Tibial artery (tissue), 4 donors: ENCODE data around the gene MFSD11.

ENCODE experiments used
- DNase-seq, 2 donors: peaks; one replicate each; pipeline ENCODE4 v3.0.0-alpha.2; 2019
- H3K27ac ChIP-seq, 2 donors: fragments of 200-600 bp; sonication (generic) in 1 of 2; 1 replicate in 1 of 2; 2 replicates in 1 of 2; pipeline ENCODE4 v1.5.1; 2018 to 2019; ENCODE audit warnings: mild to moderate bottlenecking in 1 of 2
- H3K27me3 ChIP-seq, 2 donors: fragments of 200-600 bp; sonication (generic) in 1 of 2; one replicate each; pipeline versions ENCODE4 v1.5.1 to v1.6.0; 2016 to 2019
- H3K36me3 ChIP-seq, 3 donors: fragments of 200-600 bp; sonication (generic) in 2 of 3; one replicate each; pipeline ENCODE4 v1.5.1; 2016 to 2019; ENCODE audit warnings: mild to moderate bottlenecking in 2 of 3
- H3K4me1 ChIP-seq, 4 donors: fragments of 200-600 bp; sonication (generic) in 2 of 4; 1 replicate in 3 of 4; 2 replicates in 1 of 4; pipeline ENCODE4 v1.5.1; 2016 to 2019
- H3K4me3 ChIP-seq, 2 donors: fragments of 200-600 bp; sonication (generic) in 1 of 2; 1 replicate in 1 of 2; 2 replicates in 1 of 2; pipeline ENCODE4 v1.5.1; 2018 to 2019; ENCODE audit warnings: mild to moderate bottlenecking in 2 of 2
- H3K9me3 ChIP-seq, 3 donors: fragments of 200-600 bp; sonication (generic) in 1 of 3; one replicate each; pipeline ENCODE4 v1.5.1; 2016 to 2019
- intact Hi-C: fragments of 100-400 bp; cut with DNase I; formaldehyde crosslinking; loops from one replicate; pipeline ENCODE4 v1.15.0; 2023; ENCODE audit warnings: low total_unique reads
- TF ChIP-seq, protein P1 (sequence below), 2 experiments: fragments of 200-600 bp in 1 of 2; fragments of 450-650 bp in 1 of 2; IDR thresholded peaks; one replicate each; pipeline ENCODE4 v1.5.1; 2017 to 2019; ENCODE audit warnings: antibody characterized with exemption in 2 of 2, mild to moderate bottlenecking in 1 of 2, moderate library complexity in 1 of 2

The MFSD11 gene

DNA sequence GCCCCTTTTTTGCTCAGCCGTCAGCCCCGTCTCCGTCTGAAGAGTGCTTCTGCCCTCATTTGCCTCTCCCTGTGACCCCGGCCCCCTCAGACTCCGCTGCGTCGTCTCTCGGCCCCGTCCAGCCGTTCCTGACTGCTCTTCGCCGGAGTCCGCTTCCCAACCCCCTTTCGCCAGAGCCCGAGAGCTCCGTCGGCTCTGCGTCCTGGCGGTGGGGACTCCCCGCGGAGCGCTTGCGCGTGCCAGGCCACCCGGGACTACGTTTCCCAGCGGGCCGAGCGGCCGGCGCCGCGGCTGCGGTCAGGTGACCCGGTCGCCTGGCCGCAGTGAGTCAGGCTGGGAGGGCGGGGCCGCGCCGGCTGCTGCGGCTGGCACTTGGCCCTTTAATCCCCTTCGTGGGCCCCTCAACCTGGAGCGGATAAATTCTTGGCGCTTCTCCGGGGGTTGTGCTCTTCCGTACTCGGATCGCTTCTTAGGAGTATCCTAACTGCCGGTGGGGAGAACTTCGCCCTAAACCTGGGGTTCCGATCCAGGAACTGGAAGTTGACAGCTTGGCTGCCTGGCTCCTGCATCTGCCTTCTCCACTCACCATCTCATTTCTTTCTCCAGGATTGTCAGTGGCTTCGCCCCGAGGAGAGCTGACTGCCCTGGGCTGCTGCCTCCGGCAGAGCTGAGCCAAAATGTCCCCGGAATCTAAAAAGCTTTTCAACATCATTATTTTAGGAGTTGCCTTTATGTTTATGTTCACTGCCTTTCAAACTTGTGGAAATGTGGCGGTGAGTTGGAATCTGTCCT is at the start of gene MFSD11:
MFSD11 (plus strand) TSS at position 444 of the 792 bp plus-strand sequence; CDS start at position 678, 234 bp downstream.
- peak; percentile 82 to 94 for DNase-seq
- Histone ChIP-seq H3K27me3 (no peaks in the 10 kb centered on the region), H3K27ac (peak within 1 kb of the TSS; percentile 97 to 100), H3K4me3 (peak within 1 kb of the TSS; percentile 89 to 99), H3K36me3 (peaks cover 23 to 42% (median 38%) of the 10 kb centered on the region in 3 donors), H3K4me1 (peaks cover 0 to 57% (median 44%) of the 10 kb centered on the region in 4 donors), H3K9me3 (no peaks in the 10 kb centered on the region)
- TF ChIP-seq, protein P1, sequence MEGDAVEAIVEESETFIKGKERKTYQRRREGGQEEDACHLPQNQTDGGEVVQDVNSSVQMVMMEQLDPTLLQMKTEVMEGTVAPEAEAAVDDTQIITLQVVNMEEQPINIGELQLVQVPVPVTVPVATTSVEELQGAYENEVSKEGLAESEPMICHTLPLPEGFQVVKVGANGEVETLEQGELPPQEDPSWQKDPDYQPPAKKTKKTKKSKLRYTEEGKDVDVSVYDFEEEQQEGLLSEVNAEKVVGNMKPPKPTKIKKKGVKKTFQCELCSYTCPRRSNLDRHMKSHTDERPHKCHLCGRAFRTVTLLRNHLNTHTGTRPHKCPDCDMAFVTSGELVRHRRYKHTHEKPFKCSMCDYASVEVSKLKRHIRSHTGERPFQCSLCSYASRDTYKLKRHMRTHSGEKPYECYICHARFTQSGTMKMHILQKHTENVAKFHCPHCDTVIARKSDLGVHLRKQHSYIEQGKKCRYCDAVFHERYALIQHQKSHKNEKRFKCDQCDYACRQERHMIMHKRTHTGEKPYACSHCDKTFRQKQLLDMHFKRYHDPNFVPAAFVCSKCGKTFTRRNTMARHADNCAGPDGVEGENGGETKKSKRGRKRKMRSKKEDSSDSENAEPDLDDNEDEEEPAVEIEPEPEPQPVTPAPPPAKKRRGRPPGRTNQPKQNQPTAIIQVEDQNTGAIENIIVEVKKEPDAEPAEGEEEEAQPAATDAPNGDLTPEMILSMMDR (IDR thresholded peaks at IDR 0.05) = peak in 1 of 2 experiments; percentile 17
- intact Hi-C loops = loop anchor here (10.0 kb wide), 1 partner anchor 1223 kb away; the partner anchor contains the start of genes CASKIN2 and TSEN54

- Histone ChIP-seq H3K36me3 (peaks cover 15 to 25% (median 17%) of the 10 kb centered on the region in 3 donors), H3K4me1 (peaks cover 6 to 73% (median 42%) of the 10 kb centered on the region in 4 donors), H3K27ac (peak overlapping the region; percentile 84 to 89), H3K9me3 (no peaks in the 10 kb centered on the region), H3K27me3 (no peaks in the 10 kb centered on the region), H3K4me3 (peak overlapping the region in 1 of 2 donors; percentile 13)
- intact Hi-C loops = no loop called here
- TF ChIP-seq, protein P1 (IDR thresholded peaks at IDR 0.05) = no peak
- no peak for DNase-seq
Observed at GRCh38 chr17:76688165-76688622, 49.7 kb upstream of the MFSD11 start.

DNA sequence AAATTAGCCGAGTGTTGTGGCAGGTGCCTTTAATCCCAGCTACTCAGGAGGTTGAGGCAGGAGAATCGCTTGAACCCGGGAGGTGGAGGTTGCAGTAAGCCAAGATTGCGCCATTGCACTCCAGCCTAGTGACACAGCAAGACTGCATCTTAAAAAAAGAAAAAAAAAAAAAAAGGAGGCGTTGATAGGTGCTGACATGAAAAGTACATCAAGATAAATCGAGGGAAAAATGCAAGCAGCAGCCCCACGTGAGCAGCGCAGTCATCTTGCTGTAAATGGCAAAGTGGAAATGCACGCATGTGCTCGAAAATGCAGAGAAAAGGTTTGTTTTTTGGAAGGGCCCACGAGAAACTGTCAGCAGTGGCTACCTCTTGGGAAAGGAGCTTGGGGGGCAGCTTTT is 48.1 kb upstream of the MFSD11 start:
- H3K4me3 ChIP-seq = no peak overlapping the region
- no peak for DNase-seq
- H3K27me3 ChIP-seq = no peaks in the 10 kb centered on the region
- peaks cover 0 to 10% (median under 1%) of the 10 kb centered on the region in 3 donors for H3K36me3 ChIP-seq
- peak overlapping the region in 1 of 2 donors; percentile 84 for H3K27ac ChIP-seq
- H3K9me3 ChIP-seq = no peaks in the 10 kb centered on the region
- intact Hi-C loops = no loop called here
- TF ChIP-seq, protein P1 (IDR thresholded peaks at IDR 0.05) = no peak
- H3K4me1 ChIP-seq = peaks cover 6 to 88% (median 53%) of the 10 kb centered on the region in 4 donors

GRCh38 chr17:76690596-76691280 is 47.2 kb upstream of the MFSD11 start:
- H3K4me3 ChIP-seq = no peak overlapping the region
- peaks cover 0 to under 1% (median 0%) of the 10 kb centered on the region in 3 donors for H3K36me3 ChIP-seq
- intact Hi-C loops = no loop called here
- H3K4me1 ChIP-seq = peaks cover 6 to 90% (median 60%) of the 10 kb centered on the region in 4 donors
- no peak for DNase-seq
- TF ChIP-seq, protein P1 (IDR thresholded peaks at IDR 0.05) = no peak
- H3K27me3 ChIP-seq = no peaks in the 10 kb centered on the region
- H3K9me3 ChIP-seq = no peaks in the 10 kb centered on the region
- H3K27ac ChIP-seq = peak overlapping the region in 1 of 2 donors; percentile 20

GRCh38 chr17:76691379-76692191 is 46.3 kb upstream of the MFSD11 start:
- H3K4me3 ChIP-seq = no peak overlapping the region
- H3K27ac ChIP-seq = peak overlapping the region in 1 of 2 donors; percentile 20
- H3K36me3 ChIP-seq = no peaks in the 10 kb centered on the region
- H3K4me1 ChIP-seq = peaks cover 6 to 91% (median 62%) of the 10 kb centered on the region in 4 donors
- no peaks in the 10 kb centered on the region for H3K9me3 ChIP-seq
- intact Hi-C loops = no loop called here
- DNase-seq = no peak
- H3K27me3 ChIP-seq = no peaks in the 10 kb centered on the region
- TF ChIP-seq, protein P1 (IDR thresholded peaks at IDR 0.05) = no peak
